Stomach (tissue), 4 donors: ENCODE measurements around the gene TRAPPC3L.

Experiments used
- POLR2A ChIP-seq, 4 donors: fragments of 450-650 bp; IDR thresholded peaks; one replicate each; pipeline ENCODE4 v1.6.1; 2016; ENCODE audit warnings: antibody characterized with exemption in 4 of 4, control low read depth in 2 of 4, mild to moderate bottlenecking in 1 of 4, moderate library complexity in 1 of 4
- TF ChIP-seq, protein P1 (sequence below), 7 experiments: fragments of 450-650 bp in 4 of 7; fragments of 200-600 bp in 3 of 7; sonication (generic) in 3 of 7; IDR thresholded peaks; one replicate each; pipeline ENCODE4 v1.5.1; 2016 to 2019; ENCODE audit warnings: antibody characterized with exemption in 7 of 7, control low read depth in 2 of 7, mild to moderate bottlenecking in 1 of 7

DNA sequence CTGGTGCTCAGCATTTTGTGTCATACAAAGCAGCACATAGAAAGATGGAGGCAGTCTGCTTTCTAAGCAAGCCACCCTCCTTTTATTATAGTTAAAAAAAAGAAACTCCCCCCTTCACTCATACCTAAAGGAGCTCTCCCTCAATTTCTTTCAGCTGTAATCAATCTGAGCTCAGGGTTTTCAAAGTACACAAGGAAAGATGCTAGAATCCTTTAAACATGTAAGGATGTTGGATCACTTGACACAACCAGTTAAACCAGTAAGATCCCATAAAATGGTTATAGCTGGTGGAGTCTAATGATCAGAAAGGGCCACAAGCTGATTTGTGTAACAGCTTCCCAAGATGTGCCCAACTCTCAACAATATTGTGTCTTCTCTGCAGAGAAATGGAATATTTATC lies 8.0 kb upstream of the TRAPPC3L start, which contains the start of gene CALHM4:
- TF ChIP-seq, protein P1, sequence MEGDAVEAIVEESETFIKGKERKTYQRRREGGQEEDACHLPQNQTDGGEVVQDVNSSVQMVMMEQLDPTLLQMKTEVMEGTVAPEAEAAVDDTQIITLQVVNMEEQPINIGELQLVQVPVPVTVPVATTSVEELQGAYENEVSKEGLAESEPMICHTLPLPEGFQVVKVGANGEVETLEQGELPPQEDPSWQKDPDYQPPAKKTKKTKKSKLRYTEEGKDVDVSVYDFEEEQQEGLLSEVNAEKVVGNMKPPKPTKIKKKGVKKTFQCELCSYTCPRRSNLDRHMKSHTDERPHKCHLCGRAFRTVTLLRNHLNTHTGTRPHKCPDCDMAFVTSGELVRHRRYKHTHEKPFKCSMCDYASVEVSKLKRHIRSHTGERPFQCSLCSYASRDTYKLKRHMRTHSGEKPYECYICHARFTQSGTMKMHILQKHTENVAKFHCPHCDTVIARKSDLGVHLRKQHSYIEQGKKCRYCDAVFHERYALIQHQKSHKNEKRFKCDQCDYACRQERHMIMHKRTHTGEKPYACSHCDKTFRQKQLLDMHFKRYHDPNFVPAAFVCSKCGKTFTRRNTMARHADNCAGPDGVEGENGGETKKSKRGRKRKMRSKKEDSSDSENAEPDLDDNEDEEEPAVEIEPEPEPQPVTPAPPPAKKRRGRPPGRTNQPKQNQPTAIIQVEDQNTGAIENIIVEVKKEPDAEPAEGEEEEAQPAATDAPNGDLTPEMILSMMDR (IDR thresholded peaks at IDR 0.05): no peak
- no peak for TF ChIP-seq POLR2A (IDR thresholded peaks at IDR 0.05)
